Measurements from ENCODE around the gene TPTE2. TPM values are rescaled to one million over a fixed set of nuclear protein-coding genes. Genes with fewer than 3 reads are reported as not detected.
A peak's percentile ranks its signal among the peaks of the same experiment; 100 is the strongest.

The TPTE2 gene
- total and polyA plus RNA-seq, 9 of the 15 experiments (the other 6 are each of a cell fraction or from before 2014, with no cell fraction given): not detected

GRCh38 chr13:19604306-19604705 is 43.0 kb upstream of the TPTE2 start:
- H3K9me3 ChIP-seq (replicated peaks; ENCODE audit: control insufficient read depth, insufficient read depth, low read depth, low read length): peaks cover 3% of the 10 kb centered on the region; the same call in 1 of the 2 replicates
- FAIRE-seq: no peak
- 36% methylated on average over 5 of the region's 6 CpGs for WGBS (ENCODE audit: insufficient coverage, low coverage, missing lambda C conversion rate)
- no peak overlapping the region for H3K4me2 ChIP-seq (ENCODE audit: insufficient read depth, low read length)
- peaks cover 7% of the 10 kb centered on the region; the same call in 2 of the 3 replicates for H3K36me3 ChIP-seq (ENCODE audit: control insufficient read depth, insufficient read depth, low read length)
- peaks cover 0 to 10% of the 10 kb centered on the region in 2 experiments; a peak in 3 of 5 replicates for H3K4me1 ChIP-seq (replicated peaks in 1 of 2; ENCODE audit: control insufficient read depth in 2 of 2, insufficient read depth in 2 of 2, low read length in 2 of 2)
- H3K9me1 ChIP-seq (ENCODE audit: control insufficient read depth, insufficient read depth, low read length): no peaks in the 10 kb centered on the region
- CTCF ChIA-PET (ENCODE audit: low intra/inter-chr PET ratio): no interaction called here
- no TSS peak for BruUV-seq (replicated peaks)
- ATAC-seq: no peak
- no peak overlapping the region for H2AFZ ChIP-seq (ENCODE audit: low read depth, low read length)
- H3K4me3 ChIP-seq: no peak overlapping the region
- no peaks in the 10 kb centered on the region for H3K27me3 ChIP-seq (ENCODE audit: control insufficient read depth in 2 of 2, insufficient read depth in 2 of 2, low read length in 2 of 2)
- intact Hi-C loops (cut with micrococcal nuclease): no loop called here
- H3K9ac ChIP-seq (ENCODE audit: insufficient read depth in 1 of 2, low read depth in 2 of 2, low read length in 2 of 2): no peak overlapping the region
- in situ Hi-C loops (cut with MboI): no loop called here
- DNase-seq (ENCODE audit: extremely low read depth in 1 of 4, low spot score in 3 of 4): no peak
- TF ChIP-seq XRCC3 (IDR thresholded peaks at IDR 0.05): no peak
- TF ChIP-seq ELF4 (CRISPR knock-in tag; IDR thresholded peaks at IDR 0.05): no peak
- TF ChIP-seq ARNT (IDR thresholded peaks at IDR 0.05): no peak
- TF ChIP-seq ZNF507 (tag; conservative IDR thresholded peaks at IDR 0.05): no peak
- peak; percentile 41 to 54; a peak in 3 of 4 replicates for TF ChIP-seq FOXA3 (CRISPR knock-in tag; conservative IDR thresholded peaks at IDR 0.05 in 1 of 2, IDR thresholded peaks at IDR 0.05 in 1 of 2)
- TF ChIP-seq ID3 (CRISPR knock-in tag; IDR thresholded peaks at IDR 0.05): no peak
- TF ChIP-seq ID3 (tag; IDR thresholded peaks at IDR 0.05): no peak
- H3K79me2 ChIP-seq (ENCODE audit: control insufficient read depth, insufficient read depth, low read length): peaks cover 47% of the 10 kb centered on the region
- H4K20me1 ChIP-seq (replicated peaks; ENCODE audit: control insufficient read depth, insufficient read depth, low read length): no peaks in the 10 kb centered on the region
- H3K27ac ChIP-seq (ENCODE audit: extremely low read depth, low read depth, low read length): no peak overlapping the region
- POLR2A ChIA-PET: interaction anchor here (0.6 kb wide), 1 partner anchor 235 kb away, joined by 3 read pairs; no protein-coding TSS in a partner anchor

All from K562 (cell line).